Loucy (cell line): ENCODE data around the gene SORCS2.

ENCODE experiments used
- EZH2phosphoT487 ChIP-seq: fragments of 200-600 bp; IDR thresholded peaks from 2 replicates; pipeline ENCODE4 v1.6.1; 2018; ENCODE audit warnings: antibody characterized with exemption, mild to moderate bottlenecking, moderate library complexity, borderline replicate concordance
- TF ChIP-seq, protein P1 (sequence below): fragments of 200-600 bp; sonication (generic); conservative IDR thresholded peaks from 2 replicates; pipeline ENCODE4 v1.5.1; 2014; ENCODE audit warnings: mild to moderate bottlenecking, antibody characterized with exemption, low read length

DNA sequence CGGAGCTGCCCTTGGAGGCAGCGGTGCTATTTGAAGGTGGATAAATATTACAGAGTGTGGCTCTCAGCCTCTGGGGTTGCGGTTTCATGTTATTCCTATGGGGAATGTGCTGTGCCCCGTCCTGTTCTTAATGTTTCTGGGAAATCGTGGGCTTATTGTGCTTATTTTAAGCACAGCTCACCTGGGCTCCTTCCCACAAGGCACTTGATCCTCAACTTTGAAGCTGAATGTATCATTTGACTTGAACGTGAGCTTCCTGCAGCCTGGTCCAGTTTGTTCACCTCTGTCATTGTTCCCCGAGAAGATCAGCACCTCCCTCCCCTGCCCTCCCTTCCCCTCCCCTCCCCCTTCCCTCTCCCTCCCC lies 3.9 kb downstream of the SORCS2 start:
- TF ChIP-seq, protein P1, sequence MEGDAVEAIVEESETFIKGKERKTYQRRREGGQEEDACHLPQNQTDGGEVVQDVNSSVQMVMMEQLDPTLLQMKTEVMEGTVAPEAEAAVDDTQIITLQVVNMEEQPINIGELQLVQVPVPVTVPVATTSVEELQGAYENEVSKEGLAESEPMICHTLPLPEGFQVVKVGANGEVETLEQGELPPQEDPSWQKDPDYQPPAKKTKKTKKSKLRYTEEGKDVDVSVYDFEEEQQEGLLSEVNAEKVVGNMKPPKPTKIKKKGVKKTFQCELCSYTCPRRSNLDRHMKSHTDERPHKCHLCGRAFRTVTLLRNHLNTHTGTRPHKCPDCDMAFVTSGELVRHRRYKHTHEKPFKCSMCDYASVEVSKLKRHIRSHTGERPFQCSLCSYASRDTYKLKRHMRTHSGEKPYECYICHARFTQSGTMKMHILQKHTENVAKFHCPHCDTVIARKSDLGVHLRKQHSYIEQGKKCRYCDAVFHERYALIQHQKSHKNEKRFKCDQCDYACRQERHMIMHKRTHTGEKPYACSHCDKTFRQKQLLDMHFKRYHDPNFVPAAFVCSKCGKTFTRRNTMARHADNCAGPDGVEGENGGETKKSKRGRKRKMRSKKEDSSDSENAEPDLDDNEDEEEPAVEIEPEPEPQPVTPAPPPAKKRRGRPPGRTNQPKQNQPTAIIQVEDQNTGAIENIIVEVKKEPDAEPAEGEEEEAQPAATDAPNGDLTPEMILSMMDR = no peak
- TF ChIP-seq EZH2phosphoT487 = no peak
